Measurements from ENCODE around the gene SEPSECS. TPM values are rescaled to one million over a fixed set of nuclear protein-coding genes. Genes with fewer than 3 reads are reported as not detected.

SEPSECS gene
- total RNA-seq, 1 experiment from 2014 or later, result 7.5 TPM

GRCh38 chr4:25144870-25145481 is 15.3 kb downstream of the SEPSECS start:
- Mint-ChIP-seq H3K27me3 (ENCODE audit: unreplicated experiment) (no peaks in the 10 kb centered on the region), H3K9me3 (ENCODE audit: low read depth, unreplicated experiment) (no peaks in the 10 kb centered on the region), H3K27ac (ENCODE audit: unreplicated experiment) (no peak overlapping the region), H3K36me3 (ENCODE audit: insufficient read depth, unreplicated experiment) (peaks cover 4% of the 10 kb centered on the region), H3K4me3 (ENCODE audit: low read depth, unreplicated experiment) (no peak overlapping the region), H3K4me1 (ENCODE audit: low read depth, unreplicated experiment) (no peaks in the 10 kb centered on the region)
- no peak for DNase-seq
- CTCF ChIA-PET, result interaction anchor here (0.9 kb wide), 2 partner anchors 17 to 165 kb away, joined by 3 to 5 read pairs; no protein-coding TSS in a partner anchor
- intact Hi-C loops (cut with micrococcal nuclease; ENCODE audit: unreplicated experiment), result loop anchor here (2.0 kb wide), 1 partner anchor 164 kb away; no protein-coding TSS in a partner anchor
- TF ChIP-seq, protein P1, sequence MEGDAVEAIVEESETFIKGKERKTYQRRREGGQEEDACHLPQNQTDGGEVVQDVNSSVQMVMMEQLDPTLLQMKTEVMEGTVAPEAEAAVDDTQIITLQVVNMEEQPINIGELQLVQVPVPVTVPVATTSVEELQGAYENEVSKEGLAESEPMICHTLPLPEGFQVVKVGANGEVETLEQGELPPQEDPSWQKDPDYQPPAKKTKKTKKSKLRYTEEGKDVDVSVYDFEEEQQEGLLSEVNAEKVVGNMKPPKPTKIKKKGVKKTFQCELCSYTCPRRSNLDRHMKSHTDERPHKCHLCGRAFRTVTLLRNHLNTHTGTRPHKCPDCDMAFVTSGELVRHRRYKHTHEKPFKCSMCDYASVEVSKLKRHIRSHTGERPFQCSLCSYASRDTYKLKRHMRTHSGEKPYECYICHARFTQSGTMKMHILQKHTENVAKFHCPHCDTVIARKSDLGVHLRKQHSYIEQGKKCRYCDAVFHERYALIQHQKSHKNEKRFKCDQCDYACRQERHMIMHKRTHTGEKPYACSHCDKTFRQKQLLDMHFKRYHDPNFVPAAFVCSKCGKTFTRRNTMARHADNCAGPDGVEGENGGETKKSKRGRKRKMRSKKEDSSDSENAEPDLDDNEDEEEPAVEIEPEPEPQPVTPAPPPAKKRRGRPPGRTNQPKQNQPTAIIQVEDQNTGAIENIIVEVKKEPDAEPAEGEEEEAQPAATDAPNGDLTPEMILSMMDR (IDR thresholded peaks at IDR 0.05; ENCODE audit: unreplicated experiment), result no peak
- BruUV-seq (replicated peaks), result no TSS peak

GRCh38 chr4:25142468-25142867 is 17.8 kb downstream of the SEPSECS start:
- Mint-ChIP-seq H3K4me3 (ENCODE audit: low read depth, unreplicated experiment) (no peak overlapping the region), H3K36me3 (ENCODE audit: insufficient read depth, unreplicated experiment) (peaks cover 4% of the 10 kb centered on the region), H3K27ac (ENCODE audit: unreplicated experiment) (no peak overlapping the region), H3K4me1 (ENCODE audit: low read depth, unreplicated experiment) (no peaks in the 10 kb centered on the region), H3K9me3 (ENCODE audit: low read depth, unreplicated experiment) (no peaks in the 10 kb centered on the region), H3K27me3 (ENCODE audit: unreplicated experiment) (no peaks in the 10 kb centered on the region)
- CTCF ChIA-PET, result no interaction called here
- TF ChIP-seq, protein P1 (IDR thresholded peaks at IDR 0.05; ENCODE audit: unreplicated experiment), result no peak
- BruUV-seq (replicated peaks), result no TSS peak
- no peak for DNase-seq
- intact Hi-C loops (cut with micrococcal nuclease; ENCODE audit: unreplicated experiment), result no loop called here

DNA sequence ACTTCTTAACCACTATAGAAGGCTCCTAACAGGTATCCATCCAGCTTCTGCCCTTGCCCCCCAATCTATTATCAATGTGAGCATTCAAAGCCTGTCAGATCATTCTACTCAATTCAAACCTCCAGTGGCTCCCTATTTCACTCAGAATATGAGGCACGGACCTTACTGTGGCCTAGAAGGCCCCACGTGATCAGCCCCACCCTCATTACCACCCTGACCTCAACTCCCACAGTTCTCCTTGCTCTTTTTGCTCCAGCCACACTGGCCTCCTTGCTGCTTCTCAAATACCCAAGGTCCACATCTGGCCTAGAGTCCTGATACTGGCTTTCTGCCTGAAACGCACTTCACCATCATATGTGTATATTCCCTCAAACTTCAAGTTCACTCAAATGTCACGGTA is 18.7 kb downstream of the SEPSECS start:
- Mint-ChIP-seq H3K27me3 (ENCODE audit: unreplicated experiment) (no peaks in the 10 kb centered on the region), H3K27ac (ENCODE audit: unreplicated experiment) (no peak overlapping the region), H3K4me1 (ENCODE audit: low read depth, unreplicated experiment) (no peaks in the 10 kb centered on the region), H3K36me3 (ENCODE audit: insufficient read depth, unreplicated experiment) (peaks cover 4% of the 10 kb centered on the region), H3K4me3 (ENCODE audit: low read depth, unreplicated experiment) (no peak overlapping the region), H3K9me3 (ENCODE audit: low read depth, unreplicated experiment) (peaks cover 2% of the 10 kb centered on the region)
- CTCF ChIA-PET, result no interaction called here
- BruUV-seq (replicated peaks), result no TSS peak
- DNase-seq, result no peak
- TF ChIP-seq, protein P1 (IDR thresholded peaks at IDR 0.05; ENCODE audit: unreplicated experiment), result no peak
- intact Hi-C loops (cut with micrococcal nuclease; ENCODE audit: unreplicated experiment), result no loop called here

DNA sequence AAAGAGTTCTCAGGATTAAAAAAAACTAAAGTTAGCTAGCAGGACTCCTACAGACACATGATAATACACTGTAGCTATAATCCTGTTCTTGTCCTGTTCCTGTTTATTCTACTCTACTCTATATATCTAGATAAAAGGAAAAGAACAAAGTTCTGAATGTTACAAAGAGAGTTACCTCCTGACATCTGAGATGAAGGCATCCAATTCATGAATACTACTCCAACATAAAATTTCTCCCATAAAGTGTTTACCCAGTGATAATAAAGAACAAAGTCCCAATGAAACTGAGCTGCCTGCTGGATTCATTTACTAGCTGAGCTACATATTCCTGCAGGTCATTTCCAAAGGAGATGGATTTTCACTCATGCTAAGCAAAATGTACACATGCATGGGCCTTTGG is 27.1 kb downstream of the SEPSECS start:
- Mint-ChIP-seq H3K4me3 (ENCODE audit: low read depth, unreplicated experiment) (no peak overlapping the region), H3K4me1 (ENCODE audit: low read depth, unreplicated experiment) (no peaks in the 10 kb centered on the region), H3K27ac (ENCODE audit: unreplicated experiment) (no peak overlapping the region), H3K9me3 (ENCODE audit: low read depth, unreplicated experiment) (peaks cover 2% of the 10 kb centered on the region), H3K27me3 (ENCODE audit: unreplicated experiment) (no peaks in the 10 kb centered on the region), H3K36me3 (ENCODE audit: insufficient read depth, unreplicated experiment) (peaks cover 5% of the 10 kb centered on the region)
- no peak for DNase-seq
- TF ChIP-seq, protein P1 (IDR thresholded peaks at IDR 0.05; ENCODE audit: unreplicated experiment), result no peak
- BruUV-seq (replicated peaks), result no TSS peak
- intact Hi-C loops (cut with micrococcal nuclease; ENCODE audit: unreplicated experiment), result no loop called here
- CTCF ChIA-PET, result interaction anchor here (0.6 kb wide), 1 partner anchor 1779 kb away, joined by 3 read pairs; no protein-coding TSS in a partner anchor
